Right lobe of liver (tissue), 6 donors: Measurements from ENCODE around the gene GGCT. TPM values are rescaled to one million over a fixed set of nuclear protein-coding genes. Genes with fewer than 3 reads are reported as not detected.
A peak's percentile ranks its signal among the peaks of the same experiment; 100 is the strongest.
"Not testable (repeated sequence)": the region's sequence is repeated elsewhere in the genome, so short reads cannot be mapped to it uniquely, and the experiment has no call there.

Experiments used
- ATAC-seq, 4 donors: fragments of 200-7000 bp; cut with Tn5 transposase; one replicate each; pipeline ENCODE4 v1.9.1; 2020; ENCODE audit warnings: mild to moderate bottlenecking in 4 of 4, moderate library complexity in 4 of 4
- DNase-seq, 3 donors: peaks; one replicate each; pipeline ENCODE4 v3.0.0-alpha.2; 2020
- H3K27ac ChIP-seq, 3 donors: fragments of 200-600 bp; one replicate each; pipeline ENCODE4 v1.8.0; 2022
- H3K27me3 ChIP-seq, 2 donors: fragments of 200-600 bp; one replicate each; pipeline ENCODE4 v1.8.0; 2022
- H3K36me3 ChIP-seq, 4 donors: fragments of 200-600 bp; sonication (generic) in 1 of 4; one replicate each; pipeline versions ENCODE4 v1.5.1 to v1.8.0; 2017 to 2022; ENCODE audit warnings: control low read depth in 1 of 4
- H3K4me1 ChIP-seq, 4 donors: fragments of 200-600 bp; sonication (generic) in 1 of 4; one replicate each; pipeline versions ENCODE4 v1.5.1 to v1.8.0; 2017 to 2022; ENCODE audit warnings: control low read depth in 1 of 4
- H3K4me3 ChIP-seq, 3 donors: fragments of 200-600 bp; one replicate each; pipeline ENCODE4 v1.8.0; 2022
- H3K9me3 ChIP-seq, 4 donors: fragments of 200-600 bp; sonication (generic) in 1 of 4; one replicate each; pipeline versions ENCODE4 v1.5.1 to v1.8.0; 2017 to 2022; ENCODE audit warnings: control low read depth in 1 of 4
- CTCF ChIP-seq, 4 donors: fragments of 200-600 bp in 3 of 4; fragments of 450-650 bp in 1 of 4; IDR thresholded peaks; one replicate each; pipeline versions ENCODE4 v1.5.1 to v1.8.0; 2016 to 2022; ENCODE audit warnings: antibody characterized with exemption in 4 of 4, mild to moderate bottlenecking in 2 of 4
- POLR2A ChIP-seq: fragments of 450-650 bp; IDR thresholded peaks from one replicate; pipeline ENCODE4 v1.6.1; 2017; ENCODE audit warnings: antibody characterized with exemption, mild to moderate bottlenecking
- WGBS: methylation state at CpG from one replicate; pipeline ENCODE4 v1.1.6; 2018; ENCODE audit warnings: low coverage, low lambda C conversion rate; ENCODE audit not compliant: insufficient coverage; ENCODE audit errors: missing lambda C conversion rate; 5-methylcytosine and 5-hydroxymethylcytosine counted together
- intact Hi-C, 2 donors: fragments of 100-400 bp; cut with DNase I; formaldehyde crosslinking; loops; one replicate each; pipeline versions ENCODE4 v1.11.2 to v1.14.1; 2022
- total RNA-seq, 6 experiments: library from RNA; depleted of rRNA in 2 of 6; stranded (reverse); fragments of >200 nt in 2 of 6; fragmentation: NEBNext Ultra II Directional in 3 of 6; extraction: Animal tissue kit (Norgen Biotek cat#: 25700) in 3 of 6; gene quantifications; one replicate each; pipeline versions ENCODE4 v1.1.0 to v1.2.4, GENCODE V29; 2016 to 2023
- donor health status: DM: no; HTN: yes; CAD: no.
- donor health status: DM: no; HTN: no; CAD: no.
- donor health status: DM: no; HTN: no; CAD: no.
- donor health status: DM: no; HTN: yes; CAD: no.
- donor health status: DM: no; HTN: yes; CAD: no.

Gene GGCT
- total RNA-seq, 6 experiments from 2014 or later = 13.2 to 23.8 (median 16.8) TPM

GRCh38 chr7:30510124-30511075, 5.8 kb upstream of the GGCT start:
- 63% methylated on average over 4 of the region's 4 CpGs for WGBS
- Histone ChIP-seq H3K36me3 (no peaks in the 10 kb centered on the region), H3K9me3 (no peaks in the 10 kb centered on the region), H3K4me1 (no peaks in the 10 kb centered on the region), H3K27me3 (no peaks in the 10 kb centered on the region), H3K4me3 (no peak overlapping the region), H3K27ac (no peak overlapping the region)
- peak; percentile 73 to 82 (median 76) for ATAC-seq
- intact Hi-C loops = no loop called here
- TF ChIP-seq CTCF (IDR thresholded peaks at IDR 0.05) (peak; percentile 80 to 84 (median 82)), POLR2A (no peak)
- peak in 2 of 3 donors; percentile 26 to 54 for DNase-seq

DNA sequence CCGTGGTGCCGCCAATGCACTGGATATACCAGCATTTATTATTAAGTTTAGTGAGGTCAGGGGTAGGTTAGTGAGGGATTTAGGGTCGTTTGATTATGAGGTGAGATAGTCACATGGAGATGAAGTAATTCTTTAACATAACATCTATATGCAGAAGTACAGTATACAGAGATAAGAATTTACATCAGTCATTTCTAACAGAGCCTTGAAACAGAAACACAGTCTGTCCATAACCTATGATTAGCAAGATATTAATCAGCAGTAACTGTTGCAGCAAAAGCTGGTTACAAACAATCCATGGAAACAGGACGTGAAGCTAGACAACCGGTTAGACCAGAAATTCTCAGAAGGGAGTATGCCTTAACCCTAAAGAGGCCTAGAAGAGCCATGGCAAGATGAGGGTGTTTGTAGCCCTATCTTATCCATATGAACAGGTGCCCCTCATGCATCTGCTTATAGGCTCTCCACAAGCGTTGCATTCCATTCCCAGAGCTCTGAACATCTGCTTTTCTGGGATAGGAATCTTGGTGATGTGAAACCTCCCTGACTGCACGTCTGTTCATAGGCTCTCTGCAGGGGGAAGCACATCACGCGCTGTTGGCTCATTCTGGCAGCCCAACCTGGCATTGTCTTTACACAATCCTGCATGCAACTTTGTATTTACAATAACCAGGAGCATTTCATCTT, 4.7 kb upstream of the GGCT start:
- H3K27me3 ChIP-seq, DNase-seq, H3K4me1 ChIP-seq, intact Hi-C loops, H3K9me3 ChIP-seq, H3K4me3 ChIP-seq, H3K27ac ChIP-seq, H3K36me3 ChIP-seq, ATAC-seq: not testable (repeated sequence)
- 46% methylated on average over 5 of the region's 9 CpGs for WGBS

DNA sequence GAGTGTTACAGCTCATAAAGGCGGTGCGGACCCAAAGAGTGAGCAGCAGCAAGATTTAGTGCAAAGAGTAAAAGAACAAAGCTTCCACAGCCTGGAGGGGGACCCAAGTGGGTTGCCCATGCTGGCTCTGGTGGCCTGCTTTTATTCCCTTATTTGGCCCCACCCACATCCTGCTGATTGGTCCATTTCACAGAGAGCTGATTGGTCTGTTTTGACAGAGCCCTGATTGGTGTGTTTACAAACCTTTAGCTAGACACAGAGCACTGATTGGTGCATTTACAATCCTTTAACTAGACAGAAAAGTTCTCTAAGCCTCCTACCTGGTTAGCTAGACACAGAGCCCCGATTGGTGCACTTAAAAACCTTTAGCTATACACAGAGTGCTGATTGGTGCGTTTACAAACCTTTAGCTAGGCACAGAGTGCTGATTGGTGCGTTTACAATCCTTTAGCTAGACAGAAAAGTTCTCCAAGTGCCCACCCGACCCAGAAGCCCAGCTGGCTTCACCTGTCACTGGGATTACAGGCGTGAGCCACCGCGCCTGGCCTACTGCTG, 2.8 kb upstream of the GGCT start:
- intact Hi-C loops, ATAC-seq, H3K4me3 ChIP-seq, H3K27ac ChIP-seq, DNase-seq, H3K4me1 ChIP-seq, H3K36me3 ChIP-seq, H3K9me3 ChIP-seq, H3K27me3 ChIP-seq: not testable (repeated sequence)
- WGBS = 95% methylated on average over 2 of the region's 9 CpGs

DNA sequence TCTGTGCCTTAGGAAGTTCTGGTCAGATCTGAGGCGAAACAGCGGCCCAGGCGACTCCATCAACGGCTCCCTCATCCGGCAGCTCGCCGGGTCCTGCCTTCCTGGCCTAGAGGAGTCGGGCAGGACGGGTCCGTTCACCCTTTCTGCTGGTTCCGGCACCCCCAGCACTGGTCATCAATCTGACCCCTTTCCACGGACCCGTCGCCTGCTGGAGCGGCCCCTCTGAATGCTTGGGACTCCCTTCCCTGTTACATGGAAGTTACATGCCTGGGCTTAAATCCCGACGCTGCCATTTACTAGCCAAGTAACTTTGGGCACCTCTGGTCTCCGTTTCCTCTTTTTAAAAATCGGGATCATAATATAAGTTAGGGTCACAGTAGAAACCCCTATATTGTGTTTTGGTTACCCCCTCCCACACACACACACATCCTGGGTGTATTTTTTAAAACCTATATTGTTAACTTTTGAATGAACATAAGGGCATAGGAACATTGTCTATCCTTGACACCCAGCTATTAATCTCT, 607 bp upstream of the GGCT start:
- Histone ChIP-seq H3K36me3 (no peaks in the 10 kb centered on the region), H3K27me3 (no peaks in the 10 kb centered on the region), H3K27ac (peak overlapping the region; percentile 77 to 89 (median 88)), H3K9me3 (no peaks in the 10 kb centered on the region), H3K4me3 (peak overlapping the region; percentile 68 to 97 (median 89)), H3K4me1 (peaks cover 0 to 4% (median 0%) of the 10 kb centered on the region in 4 donors)
- 38% methylated on average over 4 of the region's 19 CpGs for WGBS
- ATAC-seq = peak in 1 of 4 donors; percentile 37
- TF ChIP-seq POLR2A = no peak
- no peak for TF ChIP-seq CTCF (IDR thresholded peaks at IDR 0.05)
- intact Hi-C loops = no loop called here
- no peak for DNase-seq
